Endothelial cell of umbilical vein (primary cell): ENCODE measurements around the gene PPP1R13B.

ENCODE experiments used
- EZH2 ChIP-seq: IDR thresholded peaks from 2 replicates; pipeline ENCODE4 v1.6.1; 2012; ENCODE audit warnings: borderline replicate concordance, low read depth, mild to moderate bottlenecking, moderate library complexity, low read length, inconsistent platforms; ENCODE audit not compliant: severe bottlenecking
- JUN ChIP-seq: IDR thresholded peaks from 2 replicates; pipeline ENCODE4 v1.6.1; 2011; ENCODE audit warnings: borderline replicate concordance, low read depth; ENCODE audit not compliant: insufficient read length, insufficient read depth
- MYC ChIP-seq: IDR thresholded peaks from one replicate; pipeline ENCODE4 v1.6.1; 2011; ENCODE audit warnings: mild to moderate bottlenecking, low read depth, low read length
- POLR2A ChIP-seq: IDR thresholded peaks from 2 replicates; pipeline ENCODE4 v1.6.1; 2012; ENCODE audit warnings: low read depth, mild to moderate bottlenecking, control low read depth, low read length
- POLR2AphosphoS5 ChIP-seq: IDR thresholded peaks from 2 replicates; pipeline ENCODE4 v1.6.1; 2012; ENCODE audit warnings: low read depth, mild to moderate bottlenecking, control low read depth, low read length, moderate library complexity; ENCODE audit not compliant: insufficient read depth
- TF ChIP-seq, protein P1 (sequence below), 2 donors: IDR thresholded peaks; 1 replicate in 1 of 2; 2 replicates in 1 of 2; pipeline ENCODE4 v1.5.1; 2011; ENCODE audit warnings: low read length in 2 of 2, mild to moderate bottlenecking in 2 of 2, moderate library complexity in 2 of 2, control low read depth in 1 of 2, inconsistent platforms in 1 of 2, low read depth in 1 of 2; ENCODE audit not compliant: insufficient read depth in 1 of 2; ENCODE audit errors: extremely low read depth in 1 of 2

DNA sequence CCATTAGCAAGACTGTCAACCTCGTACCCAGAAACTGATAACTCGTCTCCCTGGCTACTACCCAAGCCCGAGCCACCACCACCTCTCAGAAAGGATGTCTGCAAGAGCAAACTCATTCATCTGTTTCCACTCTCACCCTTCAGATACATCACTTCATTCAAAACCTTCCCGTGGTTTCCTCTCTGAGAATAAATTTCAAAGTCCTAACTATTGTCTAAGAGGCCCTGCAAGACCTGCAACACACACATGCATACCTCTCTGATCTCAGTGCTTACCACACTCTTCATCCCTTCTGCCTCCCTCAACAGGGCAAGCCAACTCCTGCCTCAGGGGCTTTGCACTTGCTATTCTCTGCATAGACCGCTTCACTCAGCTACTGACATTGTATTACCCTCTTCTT, 40.6 kb downstream of the PPP1R13B start:
- TF ChIP-seq EZH2 (no peak), POLR2AphosphoS5 (no peak), POLR2A (no peak), JUN (no peak), MYC (no peak)
- TF ChIP-seq, protein P1, sequence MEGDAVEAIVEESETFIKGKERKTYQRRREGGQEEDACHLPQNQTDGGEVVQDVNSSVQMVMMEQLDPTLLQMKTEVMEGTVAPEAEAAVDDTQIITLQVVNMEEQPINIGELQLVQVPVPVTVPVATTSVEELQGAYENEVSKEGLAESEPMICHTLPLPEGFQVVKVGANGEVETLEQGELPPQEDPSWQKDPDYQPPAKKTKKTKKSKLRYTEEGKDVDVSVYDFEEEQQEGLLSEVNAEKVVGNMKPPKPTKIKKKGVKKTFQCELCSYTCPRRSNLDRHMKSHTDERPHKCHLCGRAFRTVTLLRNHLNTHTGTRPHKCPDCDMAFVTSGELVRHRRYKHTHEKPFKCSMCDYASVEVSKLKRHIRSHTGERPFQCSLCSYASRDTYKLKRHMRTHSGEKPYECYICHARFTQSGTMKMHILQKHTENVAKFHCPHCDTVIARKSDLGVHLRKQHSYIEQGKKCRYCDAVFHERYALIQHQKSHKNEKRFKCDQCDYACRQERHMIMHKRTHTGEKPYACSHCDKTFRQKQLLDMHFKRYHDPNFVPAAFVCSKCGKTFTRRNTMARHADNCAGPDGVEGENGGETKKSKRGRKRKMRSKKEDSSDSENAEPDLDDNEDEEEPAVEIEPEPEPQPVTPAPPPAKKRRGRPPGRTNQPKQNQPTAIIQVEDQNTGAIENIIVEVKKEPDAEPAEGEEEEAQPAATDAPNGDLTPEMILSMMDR (IDR thresholded peaks at IDR 0.05; ENCODE audit: extremely low read depth in 1 of 2, insufficient read depth in 1 of 2, low read depth in 1 of 2, low read length in 2 of 2) = no peak
